NCI-H187 (cell line): ENCODE data around the gene SNRPD3.
"Not testable (repeated sequence)": the region's sequence is repeated elsewhere in the genome, so short reads cannot be mapped to it uniquely, and the experiment has no call there.

Source experiments
- DNase-seq, 2 experiments: peaks; one replicate each; lab custom pipeline; 2025; lab: John Stamatoyannopoulos, UW

SNRPD3 gene

GRCh38 chr22:24609888-24610287, 54.1 kb downstream of the SNRPD3 start:
- DNase-seq = not testable (repeated sequence)

GRCh38 chr22:24614794-24615193, 59.0 kb downstream of the SNRPD3 start:
- not testable (repeated sequence) for DNase-seq

- DNase-seq = not testable (repeated sequence)
These were observed 65.4 kb downstream of the SNRPD3 start for GRCh38 chr22:24621244-24621643.

GRCh38 chr22:24622596-24622995, 66.8 kb downstream of the SNRPD3 start:
- not testable (repeated sequence) for DNase-seq
